Left ventricle myocardium inferior (tissue), 1 donor: ENCODE results near the gene KLHL3. TPM values are rescaled to one million over a fixed set of nuclear protein-coding genes. Genes with fewer than 3 reads are reported as not detected.

Experiments used
- DNase-seq: peaks from one replicate; pipeline ENCODE4 v3.0.0-alpha.2; 2020
- H3K27ac ChIP-seq: fragments of 200-600 bp; replicated peaks from 2 replicates; pipeline ENCODE4 v1.8.0; 2021
- H3K27me3 ChIP-seq: fragments of 200-600 bp; 2 replicates; pipeline ENCODE4 v1.8.0; 2021; ENCODE audit warnings: low read depth
- H3K36me3 ChIP-seq: fragments of 200-600 bp; 2 replicates; pipeline ENCODE4 v1.8.0; 2021
- H3K4me1 ChIP-seq: fragments of 200-600 bp; 2 replicates; pipeline ENCODE4 v1.8.0; 2021
- H3K4me3 ChIP-seq: fragments of 200-600 bp; 2 replicates; pipeline ENCODE4 v1.8.0; 2021; ENCODE audit warnings: mild to moderate bottlenecking, moderate library complexity
- H3K9me3 ChIP-seq: fragments of 200-600 bp; replicated peaks from 2 replicates; pipeline ENCODE4 v1.8.0; 2021
- CTCF ChIP-seq: fragments of 200-600 bp; IDR thresholded peaks from 2 replicates; pipeline ENCODE4 v1.8.0; 2021; ENCODE audit warnings: antibody characterized with exemption, mild to moderate bottlenecking, borderline replicate concordance
- intact Hi-C: fragments of 100-400 bp; cut with micrococcal nuclease; formaldehyde crosslinking; loops from one replicate; pipeline ENCODE4 v1.11.0; 2022
- total RNA-seq: library from RNA; stranded (reverse); fragmentation: NEBNext Ultra II Directional; extraction: Animal tissue kit (Norgen Biotek cat#: 25700); gene quantifications from one replicate; pipeline ENCODE4 v1.2.1, GENCODE V29; 2021
- donor health status: DM: no; HTN: yes; CAD: no; lungs with severe emphysema.

KLHL3 gene
- total RNA-seq, 1 donor from 2014 or later = 26.3 TPM

- no peak for TF ChIP-seq CTCF
- no peak overlapping the region for H3K4me3 ChIP-seq
- no peak for DNase-seq
- peaks cover 3% of the 10 kb centered on the region for H3K36me3 ChIP-seq
- H3K27ac ChIP-seq = no peak overlapping the region
- no peaks in the 10 kb centered on the region for H3K9me3 ChIP-seq
- peaks cover 20% of the 10 kb centered on the region for H3K4me1 ChIP-seq
- intact Hi-C loops = no loop called here
- no peaks in the 10 kb centered on the region for H3K27me3 ChIP-seq
These were observed 119.8 kb downstream of the KLHL3 start for GRCh38 chr5:137616046-137616445.

GRCh38 chr5:137615171-137615775 lies 120.6 kb downstream of the KLHL3 start:
- intact Hi-C loops = no loop called here

GRCh38 chr5:137613554-137614265 lies 122.2 kb downstream of the KLHL3 start:
- no peak for DNase-seq
- H3K4me1 ChIP-seq = no peaks in the 10 kb centered on the region
- H3K27me3 ChIP-seq = no peaks in the 10 kb centered on the region
- H3K36me3 ChIP-seq = peaks cover 3% of the 10 kb centered on the region
- H3K9me3 ChIP-seq = no peaks in the 10 kb centered on the region
- intact Hi-C loops = no loop called here
- no peak overlapping the region for H3K4me3 ChIP-seq
- TF ChIP-seq CTCF = no peak
- H3K27ac ChIP-seq = no peak overlapping the region

More at GRCh38 chr5:137615171-137615775, 120.6 kb downstream of the KLHL3 start:
- DNase-seq = no peak
- no peaks in the 10 kb centered on the region for H3K9me3 ChIP-seq
- H3K27ac ChIP-seq = no peak overlapping the region
- no peak for TF ChIP-seq CTCF
- peaks cover 14% of the 10 kb centered on the region for H3K4me1 ChIP-seq
- peaks cover 3% of the 10 kb centered on the region for H3K36me3 ChIP-seq
- H3K4me3 ChIP-seq = no peak overlapping the region
- no peaks in the 10 kb centered on the region for H3K27me3 ChIP-seq

- Histone ChIP-seq H3K27ac (no peak overlapping the region), H3K4me1 (no peaks in the 10 kb centered on the region), H3K36me3 (no peaks in the 10 kb centered on the region), H3K4me3 (no peak overlapping the region), H3K27me3 (peaks cover 9% of the 10 kb centered on the region), H3K9me3 (no peaks in the 10 kb centered on the region)
- DNase-seq = no peak
- TF ChIP-seq CTCF = no peak
- intact Hi-C loops = no loop called here
These were observed 123.3 kb downstream of the KLHL3 start for GRCh38 chr5:137612576-137612975.

GRCh38 chr5:137611794-137612435 lies 124.0 kb downstream of the KLHL3 start:
- Histone ChIP-seq H3K4me1 (no peaks in the 10 kb centered on the region), H3K9me3 (no peaks in the 10 kb centered on the region), H3K36me3 (no peaks in the 10 kb centered on the region), H3K27ac (no peak overlapping the region), H3K4me3 (no peak overlapping the region), H3K27me3 (peaks cover 15% of the 10 kb centered on the region)
- DNase-seq = no peak
- no peak for TF ChIP-seq CTCF
- intact Hi-C loops = no loop called here
